CD4-positive, alpha-beta T cell treated with Interleukin-10 for 1 hour (primary cell): ENCODE results near the gene ABHD14A.
"Not testable (repeated sequence)": the region's sequence is repeated elsewhere in the genome, so short reads cannot be mapped to it uniquely, and the experiment has no call there.

ENCODE experiments used
- DNase-seq: peaks from one replicate; pipeline ENCODE4 v3.0.0-alpha.2; 2020

The ABHD14A gene

GRCh38 chr3:51975852-51976549, 1.1 kb downstream of the ABHD14A start:
- DNase-seq, result peak; percentile 42

- DNase-seq, result peak; percentile 53
These were observed 2.7 kb downstream of the ABHD14A start for GRCh38 chr3:51977446-51978142.

- no peak for DNase-seq
These were observed 3.3 kb downstream of the ABHD14A start for GRCh38 chr3:51978143-51978502.

GRCh38 chr3:51980253-51980652, 5.4 kb downstream of the ABHD14A start:
- DNase-seq, result no peak

GRCh38 chr3:51982352-51982837, 7.5 kb downstream of the ABHD14A start:
- peak; percentile 22 for DNase-seq

GRCh38 chr3:51982838-51983577, 8.1 kb downstream of the ABHD14A start, which contains the start of gene ACY1:
ACY1 (plus strand) TSS chr3:51983535; CDS start chr3:51984065, 530 bp downstream.
- peak; percentile 76 for DNase-seq

GRCh38 chr3:51983578-51984268, 8.9 kb downstream of the ABHD14A start:
- DNase-seq, result no peak

GRCh38 chr3:51984269-51984647, 9.4 kb downstream of the ABHD14A start:
- DNase-seq, result no peak

GRCh38 chr3:51985063-51985462, 10.2 kb downstream of the ABHD14A start:
- DNase-seq, result no peak

GRCh38 chr3:51986010-51986947, 11.4 kb downstream of the ABHD14A start:
- DNase-seq, result no peak

- DNase-seq, result no peak
These were observed 12.7 kb downstream of the ABHD14A start for GRCh38 chr3:51987568-51987967.

- DNase-seq, result no peak
These were observed 13.7 kb downstream of the ABHD14A start for GRCh38 chr3:51988286-51989146.

GRCh38 chr3:51990501-51990971, 15.7 kb downstream of the ABHD14A start:
- not testable (repeated sequence) for DNase-seq

- DNase-seq, result no peak
These were observed 17.3 kb downstream of the ABHD14A start for GRCh38 chr3:51992017-51992682.

- not testable (repeated sequence) for DNase-seq
These were observed 18.8 kb downstream of the ABHD14A start for GRCh38 chr3:51993657-51994056.

- DNase-seq, result no peak
These were observed 19.7 kb downstream of the ABHD14A start for GRCh38 chr3:51994530-51994929.

GRCh38 chr3:51995346-51996163, 20.7 kb downstream of the ABHD14A start, which contains the start of gene RPL29:
RPL29 (minus strand) TSS chr3:51995895; CDS start chr3:51995461, 434 bp downstream.
- DNase-seq, result peak; percentile 95

GRCh38 chr3:51997172-51997571, 22.3 kb downstream of the ABHD14A start:
- DNase-seq, result no peak
